ENCODE results near the gene RITA1.
"Not testable (repeated sequence)": the region's sequence is repeated elsewhere in the genome, so short reads cannot be mapped to it uniquely, and the experiment has no call there.

RITA1 gene

GRCh38 chr12:113185180-113186032 is at the start of gene RITA1, which contains the start of gene DDX54:
TSS of gene RITA1 (plus strand) at chr12:113185721. CDS start at chr12:113186747, 1,026 bp downstream.
TSS of gene DDX54 (minus strand) at chr12:113185478. CDS start at chr12:113185451, 27 bp downstream.
- DNase-seq (ENCODE audit: low read depth in 2 of 2), result peak; percentile 68 to 76

GRCh38 chr12:113136128-113136989 is 49.2 kb upstream of the RITA1 start:
- peak; percentile 62 for DNase-seq (ENCODE audit: low read depth in 2 of 2)

- DNase-seq (ENCODE audit: low read depth in 2 of 2), result no peak
These were observed 48.5 kb upstream of the RITA1 start for GRCh38 chr12:113136990-113137511.

GRCh38 chr12:113137861-113138783 is 47.4 kb upstream of the RITA1 start:
- DNase-seq (ENCODE audit: low read depth in 2 of 2), result no peak

GRCh38 chr12:113138826-113139225 is 46.7 kb upstream of the RITA1 start:
- DNase-seq (ENCODE audit: low read depth in 2 of 2), result no peak

- DNase-seq (ENCODE audit: low read depth in 2 of 2), result no peak
These were observed 44.8 kb upstream of the RITA1 start for GRCh38 chr12:113140706-113141105.

- not testable (repeated sequence) for DNase-seq (ENCODE audit: low read depth in 2 of 2)
These were observed 43.8 kb upstream of the RITA1 start for GRCh38 chr12:113141716-113142115.

GRCh38 chr12:113142173-113142885 is 43.2 kb upstream of the RITA1 start:
- no peak for DNase-seq (ENCODE audit: low read depth in 2 of 2)

GRCh38 chr12:113142886-113143332 is 42.6 kb upstream of the RITA1 start:
- no peak for DNase-seq (ENCODE audit: low read depth in 2 of 2)

- DNase-seq (ENCODE audit: low read depth in 2 of 2), result no peak
These were observed 41.6 kb upstream of the RITA1 start for GRCh38 chr12:113143959-113144358.

GRCh38 chr12:113144806-113145205 is 40.7 kb upstream of the RITA1 start:
- DNase-seq (ENCODE audit: low read depth in 2 of 2), result no peak

- DNase-seq (ENCODE audit: low read depth in 2 of 2), result no peak
These were observed 39.6 kb upstream of the RITA1 start for GRCh38 chr12:113145720-113146551.

GRCh38 chr12:113146999-113147398 is 38.5 kb upstream of the RITA1 start:
- no peak for DNase-seq (ENCODE audit: low read depth in 2 of 2)

GRCh38 chr12:113149361-113150150 is 36.0 kb upstream of the RITA1 start, which contains the start of gene CFAP73:
TSS of gene CFAP73 (plus strand) at chr12:113149724. CDS start at chr12:113149858, 134 bp downstream.
- DNase-seq (ENCODE audit: low read depth in 2 of 2), result no peak

- DNase-seq (ENCODE audit: low read depth in 2 of 2), result no peak
These were observed 33.9 kb upstream of the RITA1 start for GRCh38 chr12:113151655-113152054.

GRCh38 chr12:113152196-113152834 is 33.2 kb upstream of the RITA1 start:
- DNase-seq (ENCODE audit: low read depth in 2 of 2), result no peak

GRCh38 chr12:113152835-113153814 is 32.4 kb upstream of the RITA1 start:
- DNase-seq (ENCODE audit: low read depth in 2 of 2), result peak; percentile 52 to 60

Measured in stimulated activated CD8-positive, alpha-beta memory T cell treated with anti-CD3 and anti-CD28 coated beads, Interleukin-15, amount 100 ng/mL, for 48 hours (primary cell).